Epithelial cell of esophagus (primary cell): ENCODE data around the gene SAMD14.

ENCODE experiments used
- DNase-seq: peaks from one replicate; pipeline ENCODE4 v3.0.0; 2010; ENCODE audit warnings: low read depth
- H3K4me3 ChIP-seq: 2 replicates; pipeline ENCODE4 v1.5.1; 2011; ENCODE audit warnings: mild to moderate bottlenecking, low read length, control low read depth
- TF ChIP-seq, protein P1 (sequence below): IDR thresholded peaks from 2 replicates; pipeline ENCODE4 v1.5.1; 2011; ENCODE audit warnings: low read depth, mild to moderate bottlenecking, low read length, control low read depth, inconsistent platforms; ENCODE audit not compliant: insufficient read depth; ENCODE audit errors: missing control alignments

SAMD14 gene

DNA sequence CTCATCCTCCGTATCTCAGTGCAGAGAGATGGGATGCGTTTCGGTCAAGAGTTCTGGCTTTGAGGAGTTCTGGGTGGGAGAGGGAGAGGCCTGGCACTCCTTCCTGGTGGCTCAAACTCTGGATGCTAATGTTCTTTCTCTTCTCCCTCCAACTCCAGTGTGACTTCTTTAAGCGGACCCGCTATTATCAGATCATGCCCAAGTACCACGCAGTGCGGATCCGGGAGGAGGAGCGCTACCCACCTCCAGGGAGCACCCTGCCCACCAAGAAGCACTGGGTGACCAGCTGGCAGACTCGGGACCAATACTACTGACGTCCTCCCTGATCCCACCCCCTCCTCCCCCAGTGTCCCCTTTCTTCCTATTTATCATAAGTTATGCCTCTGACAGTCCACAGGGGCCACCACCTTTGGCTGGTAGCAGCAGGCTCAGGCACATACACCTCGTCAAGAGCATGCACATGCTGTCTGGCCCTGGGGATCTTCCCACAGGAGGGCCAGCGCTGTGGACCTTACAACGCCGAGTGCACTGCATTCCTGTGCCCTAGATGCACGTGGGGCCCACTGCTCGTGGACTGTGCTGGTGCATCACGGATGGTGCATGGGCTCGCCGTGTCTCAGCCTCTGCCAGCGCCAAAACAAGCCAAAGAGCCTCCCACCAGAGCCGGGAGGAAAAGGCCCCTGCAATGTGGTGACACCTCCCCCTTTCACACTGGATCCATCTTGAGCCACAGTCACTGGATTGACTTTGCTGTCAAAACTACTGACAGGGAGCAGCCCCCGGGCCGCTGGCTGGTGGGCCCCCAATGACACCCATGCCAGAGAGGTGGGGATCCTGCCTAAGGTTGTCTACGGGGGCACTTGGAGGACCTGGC, 40.8 kb downstream of the SAMD14 start:
- TF ChIP-seq, protein P1, sequence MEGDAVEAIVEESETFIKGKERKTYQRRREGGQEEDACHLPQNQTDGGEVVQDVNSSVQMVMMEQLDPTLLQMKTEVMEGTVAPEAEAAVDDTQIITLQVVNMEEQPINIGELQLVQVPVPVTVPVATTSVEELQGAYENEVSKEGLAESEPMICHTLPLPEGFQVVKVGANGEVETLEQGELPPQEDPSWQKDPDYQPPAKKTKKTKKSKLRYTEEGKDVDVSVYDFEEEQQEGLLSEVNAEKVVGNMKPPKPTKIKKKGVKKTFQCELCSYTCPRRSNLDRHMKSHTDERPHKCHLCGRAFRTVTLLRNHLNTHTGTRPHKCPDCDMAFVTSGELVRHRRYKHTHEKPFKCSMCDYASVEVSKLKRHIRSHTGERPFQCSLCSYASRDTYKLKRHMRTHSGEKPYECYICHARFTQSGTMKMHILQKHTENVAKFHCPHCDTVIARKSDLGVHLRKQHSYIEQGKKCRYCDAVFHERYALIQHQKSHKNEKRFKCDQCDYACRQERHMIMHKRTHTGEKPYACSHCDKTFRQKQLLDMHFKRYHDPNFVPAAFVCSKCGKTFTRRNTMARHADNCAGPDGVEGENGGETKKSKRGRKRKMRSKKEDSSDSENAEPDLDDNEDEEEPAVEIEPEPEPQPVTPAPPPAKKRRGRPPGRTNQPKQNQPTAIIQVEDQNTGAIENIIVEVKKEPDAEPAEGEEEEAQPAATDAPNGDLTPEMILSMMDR = no peak
- no peak overlapping the region for H3K4me3 ChIP-seq
- no peak for DNase-seq

DNA sequence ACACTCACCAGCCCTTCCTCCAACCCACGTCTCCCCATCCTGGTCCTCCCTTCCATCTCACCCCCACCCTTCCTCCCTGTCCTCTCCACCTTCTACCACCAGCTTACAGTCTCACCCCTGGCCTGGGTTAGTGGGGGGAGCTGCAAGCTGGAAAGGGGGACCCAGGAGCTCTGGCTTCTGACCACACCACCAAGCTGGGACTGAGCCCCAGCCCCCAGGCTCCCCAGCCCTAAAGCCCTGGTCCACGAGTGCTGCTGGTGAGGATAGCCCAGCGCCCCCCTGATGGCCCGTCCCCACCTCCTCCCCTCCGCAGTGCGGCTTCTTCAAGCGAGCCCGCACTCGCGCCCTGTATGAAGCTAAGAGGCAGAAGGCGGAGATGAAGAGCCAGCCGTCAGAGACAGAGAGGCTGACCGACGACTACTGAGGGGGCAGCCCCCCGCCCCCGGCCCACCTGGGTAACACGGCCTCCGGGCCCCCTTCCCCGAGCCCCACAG, 42.0 kb downstream of the SAMD14 start:
- DNase-seq = no peak
- TF ChIP-seq, protein P1 = no peak
- no peak overlapping the region for H3K4me3 ChIP-seq

DNA sequence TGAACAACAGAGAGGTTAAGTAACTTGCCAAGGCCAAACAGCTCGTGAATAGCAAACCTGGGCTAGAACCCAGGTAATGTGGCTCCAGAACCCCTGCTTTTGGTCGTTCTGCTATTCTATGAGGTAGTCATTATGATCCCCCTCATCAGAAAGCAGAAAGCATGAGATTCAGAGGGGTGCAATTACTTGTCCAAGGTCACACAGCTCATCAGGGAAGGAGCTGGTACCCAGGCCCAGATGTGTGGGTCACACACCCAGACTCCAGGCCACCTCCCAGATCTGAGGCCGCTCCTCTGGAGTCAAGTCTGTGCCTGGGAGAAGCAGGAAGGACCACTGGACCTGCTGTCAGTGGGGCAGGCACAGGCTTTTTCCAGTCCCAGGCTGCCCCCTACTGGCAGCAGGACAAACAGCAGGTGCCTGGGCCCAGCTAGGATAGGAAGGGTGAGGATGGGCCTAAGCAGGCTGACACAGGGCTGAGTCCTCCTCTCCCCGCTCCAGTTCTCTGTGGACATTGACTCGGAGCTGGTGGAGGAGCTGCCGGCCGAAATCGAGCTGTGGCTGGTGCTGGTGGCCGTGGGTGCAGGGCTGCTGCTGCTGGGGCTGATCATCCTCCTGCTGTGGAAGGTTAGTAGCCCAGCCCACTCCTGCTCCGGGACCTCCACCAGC, 42.6 kb downstream of the SAMD14 start:
- DNase-seq = peak; percentile 61
- TF ChIP-seq, protein P1 = peak; percentile 85
- H3K4me3 ChIP-seq = no peak overlapping the region

DNA sequence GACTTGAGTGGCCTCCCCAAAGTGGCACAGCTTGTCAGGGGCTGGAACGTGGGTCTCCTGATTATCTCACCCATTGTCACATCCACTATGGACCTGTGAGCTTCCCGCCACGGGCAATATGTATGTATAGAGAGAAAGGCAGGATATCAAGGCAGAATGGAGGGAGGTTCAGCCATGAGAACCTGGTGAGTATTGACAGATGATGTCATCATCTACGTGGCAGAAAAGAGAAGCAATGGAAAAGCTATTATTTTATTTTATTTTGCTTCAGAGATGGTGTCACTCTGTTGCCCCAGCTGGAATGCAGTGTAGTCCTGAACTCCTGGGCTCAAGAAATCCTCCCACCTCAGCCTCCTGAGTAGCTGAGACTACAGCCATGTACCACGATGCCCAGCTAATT, 48.2 kb downstream of the SAMD14 start:
- DNase-seq = no peak
- H3K4me3 ChIP-seq = no peak overlapping the region
- TF ChIP-seq, protein P1 = no peak

DNA sequence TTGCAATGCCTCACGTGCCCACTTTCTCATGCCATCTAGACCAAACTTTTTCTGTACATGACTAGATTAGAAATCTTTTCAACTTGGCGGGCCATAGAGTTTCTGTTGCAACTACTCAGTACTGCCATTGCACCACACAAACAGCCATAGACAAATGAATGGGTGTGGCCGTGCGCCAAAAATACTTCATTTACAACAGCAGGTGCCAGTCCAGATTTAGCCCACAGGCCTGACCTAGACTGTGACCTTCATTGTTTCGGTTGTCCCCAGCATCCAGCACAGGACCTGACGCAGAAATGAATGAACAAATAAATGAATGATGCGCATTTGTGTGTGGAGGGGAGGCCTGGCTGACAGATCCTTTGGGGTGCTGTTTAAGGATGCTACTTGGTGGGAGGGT, 49.1 kb downstream of the SAMD14 start:
- no peak for DNase-seq
- TF ChIP-seq, protein P1 = no peak
- no peak overlapping the region for H3K4me3 ChIP-seq

DNA sequence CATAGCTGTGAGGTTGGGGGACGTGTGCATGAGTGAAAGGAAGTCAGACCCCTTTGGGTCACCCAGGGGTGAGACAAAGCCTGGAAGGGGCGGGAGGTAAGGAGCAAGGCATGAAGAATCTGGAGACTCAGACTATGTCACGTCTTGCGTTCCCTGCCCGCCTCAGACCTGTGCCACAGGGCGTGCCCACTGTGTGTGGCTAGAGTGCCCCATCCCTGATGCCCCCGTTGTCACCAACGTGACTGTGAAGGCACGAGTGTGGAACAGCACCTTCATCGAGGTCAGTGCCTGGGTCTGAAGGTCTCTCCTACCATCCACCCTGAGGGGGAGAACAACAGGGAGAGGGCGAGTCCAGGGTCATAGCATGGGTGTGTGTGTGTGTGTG, 49.9 kb downstream of the SAMD14 start:
- TF ChIP-seq, protein P1 = no peak
- H3K4me3 ChIP-seq = no peak overlapping the region
- DNase-seq = no peak
